Ovary (tissue), 9 donors: ENCODE measurements around the gene ASH1L. TPM values are rescaled to one million over a fixed set of nuclear protein-coding genes. Genes with fewer than 3 reads are reported as not detected.

ENCODE experiments used
- DNase-seq, 5 donors: peaks; one replicate each; pipeline ENCODE4 v3.0.0-alpha.2; 2019 to 2020
- H3K27ac ChIP-seq, 2 donors: fragments of 200-600 bp; one replicate each; pipeline versions ENCODE4 v1.5.1 to v1.8.0; 2019 to 2022
- H3K27me3 ChIP-seq: fragments of 200-600 bp; one replicate; pipeline ENCODE4 v1.8.0; 2022
- H3K36me3 ChIP-seq: fragments of 200-600 bp; sonication (generic); one replicate; pipeline ENCODE4 v1.5.1; 2019
- H3K4me1 ChIP-seq: one replicate; pipeline ENCODE4 v1.8.1; 2013; ENCODE audit warnings: mild to moderate bottlenecking, moderate library complexity; ENCODE audit not compliant: insufficient read depth
- H3K4me3 ChIP-seq: fragments of 200-600 bp; sonication (generic); one replicate; pipeline ENCODE4 v1.5.1; 2017
- H3K9me3 ChIP-seq, 2 donors: fragments of 200-600 bp in 1 of 2; sonication (generic) in 1 of 2; one replicate each; pipeline versions ENCODE4 v1.5.1 to v1.8.1; 2013 to 2019; ENCODE audit warnings: mild to moderate bottlenecking in 1 of 2, moderate library complexity in 1 of 2
- EP300 ChIP-seq: sonication (generic); formaldehyde crosslinking; IDR thresholded peaks from one replicate; pipeline ENCODE4 v1.6.1; 2017; ENCODE audit warnings: antibody characterized with exemption
- POLR2A ChIP-seq: fragments of 450-650 bp; IDR thresholded peaks from one replicate; pipeline ENCODE4 v1.6.1; 2017; ENCODE audit warnings: antibody characterized with exemption, mild to moderate bottlenecking, moderate library complexity
- WGBS, 3 donors: extraction: QIAGEN DNeasy Blood & Tissue Kit in 1 of 3; methylation state at CpG; one replicate each; pipeline versions ENCODE4 v1.1.5 to v1.1.7; 2013 to 2017; 5-methylcytosine and 5-hydroxymethylcytosine counted together
- intact Hi-C, 4 donors: fragments of 100-400 bp; cut with DNase I; formaldehyde crosslinking; loops; one replicate each; pipeline versions ENCODE4 v1.11.0 to v1.15.1; 2022 to 2023
- polyA plus RNA-seq, 2 donors: library from polyadenylated mRNA; stranded (reverse); fragments of 200-250 nt in 1 of 2; fragments of 350-450 nt in 1 of 2; fragmentation: Illumina TruSeq in 1 of 2; extraction: RNeasy Lipid Tissue Mini Kit (QIAGEN cat#74804) in 1 of 2; gene quantifications; one replicate each; pipeline ENCODE4 v1.2.3, GENCODE V29; 2013 to 2014
- total RNA-seq, 7 donors: library from RNA; depleted of rRNA in 2 of 7; stranded (reverse); fragments of >200 nt in 2 of 7; fragmentation: NEBNext Ultra II Directional in 3 of 7; extraction: Animal tissue kit (Norgen Biotek cat#: 25700) in 3 of 7; gene quantifications; one replicate each; pipeline versions ENCODE4 v1.1.0 to v1.2.4, GENCODE V29; 2016 to 2023
- TF ChIP-seq, protein P1 (sequence below), 3 donors: fragments of 450-650 bp in 2 of 3; fragments of 200-600 bp in 1 of 3; IDR thresholded peaks; one replicate each; pipeline versions ENCODE4 v1.5.1 to v1.8.0; 2016 to 2022; ENCODE audit warnings: antibody characterized with exemption in 3 of 3, mild to moderate bottlenecking in 1 of 3
- donor health status: DM: no; HTN: no; CAD: no; lungs with moderate emphysema.
- donor health status: DM: no; HTN: no; CAD: no.
- donor health status: Bipolar disorder and iron deficiency.
- donor health status: DM: yes; HTN: yes; CAD: no.
- donor health status: DM: no; HTN: no; CAD: no.
- donor health status: DM: yes; HTN: yes; CAD: no.

The ASH1L gene
- total and polyA plus RNA-seq, 9 donors, result 16.2 to 98.4 (median 63.8) TPM

- Histone ChIP-seq H3K4me1 (no peaks in the 10 kb centered on the region), H3K9me3 (no peaks in the 10 kb centered on the region), H3K36me3 (no peaks in the 10 kb centered on the region), H3K27me3 (no peaks in the 10 kb centered on the region), H3K27ac (no peak overlapping the region), H3K4me3 (no peak overlapping the region)
- TF ChIP-seq POLR2A, result no peak
- intact Hi-C loops, result no loop called here
- WGBS, 3 donors, result 95 to 97% (median 96%) methylated on average over 4 of the region's 4 CpGs
- DNase-seq, result no peak
These were observed 104.5 kb downstream of the ASH1L start for GRCh38 chr1:155458111-155458510.

DNA sequence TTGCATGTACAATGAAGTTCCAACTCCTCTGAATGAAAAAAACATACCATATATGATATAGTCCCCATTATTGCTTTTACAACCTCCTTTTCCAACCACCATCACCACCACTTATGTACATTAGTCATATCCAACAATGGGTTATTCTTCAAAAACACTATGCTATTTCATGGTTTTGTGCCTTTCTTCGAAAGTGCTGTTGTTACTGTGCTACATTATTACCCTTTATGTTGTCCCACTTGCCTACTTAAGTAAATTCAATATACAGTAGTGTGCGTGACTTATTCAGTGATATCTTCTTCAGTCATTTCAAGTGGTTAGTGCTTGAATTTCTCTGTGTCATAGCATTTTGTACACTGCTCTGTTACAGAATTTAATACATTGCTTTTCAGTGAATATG, 105.3 kb downstream of the ASH1L start:
- DNase-seq, result no peak
- no peaks in the 10 kb centered on the region for H3K36me3 ChIP-seq
- H3K4me1 ChIP-seq, result no peaks in the 10 kb centered on the region
- no peak overlapping the region for H3K27ac ChIP-seq
- TF ChIP-seq EP300, result no peak
- TF ChIP-seq, protein P1, sequence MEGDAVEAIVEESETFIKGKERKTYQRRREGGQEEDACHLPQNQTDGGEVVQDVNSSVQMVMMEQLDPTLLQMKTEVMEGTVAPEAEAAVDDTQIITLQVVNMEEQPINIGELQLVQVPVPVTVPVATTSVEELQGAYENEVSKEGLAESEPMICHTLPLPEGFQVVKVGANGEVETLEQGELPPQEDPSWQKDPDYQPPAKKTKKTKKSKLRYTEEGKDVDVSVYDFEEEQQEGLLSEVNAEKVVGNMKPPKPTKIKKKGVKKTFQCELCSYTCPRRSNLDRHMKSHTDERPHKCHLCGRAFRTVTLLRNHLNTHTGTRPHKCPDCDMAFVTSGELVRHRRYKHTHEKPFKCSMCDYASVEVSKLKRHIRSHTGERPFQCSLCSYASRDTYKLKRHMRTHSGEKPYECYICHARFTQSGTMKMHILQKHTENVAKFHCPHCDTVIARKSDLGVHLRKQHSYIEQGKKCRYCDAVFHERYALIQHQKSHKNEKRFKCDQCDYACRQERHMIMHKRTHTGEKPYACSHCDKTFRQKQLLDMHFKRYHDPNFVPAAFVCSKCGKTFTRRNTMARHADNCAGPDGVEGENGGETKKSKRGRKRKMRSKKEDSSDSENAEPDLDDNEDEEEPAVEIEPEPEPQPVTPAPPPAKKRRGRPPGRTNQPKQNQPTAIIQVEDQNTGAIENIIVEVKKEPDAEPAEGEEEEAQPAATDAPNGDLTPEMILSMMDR (IDR thresholded peaks at IDR 0.05), result no peak
- TF ChIP-seq POLR2A, result no peak
- no peaks in the 10 kb centered on the region for H3K9me3 ChIP-seq
- 95 to 100% (median 99%) methylated on average over 2 of the region's 2 CpGs for WGBS, 3 donors
- no peak overlapping the region for H3K4me3 ChIP-seq
- intact Hi-C loops, result no loop called here
- H3K27me3 ChIP-seq, result no peaks in the 10 kb centered on the region

GRCh38 chr1:155455588-155456195, 106.9 kb downstream of the ASH1L start:
- H3K27ac ChIP-seq, result no peak overlapping the region
- no peaks in the 10 kb centered on the region for H3K36me3 ChIP-seq
- H3K4me1 ChIP-seq, result no peaks in the 10 kb centered on the region
- 12 to 37% (median 16%) methylated on average over 1 of the region's 1 CpG for WGBS, 3 donors
- H3K27me3 ChIP-seq, result no peaks in the 10 kb centered on the region
- intact Hi-C loops, result no loop called here
- DNase-seq, result no peak
- no peak overlapping the region for H3K4me3 ChIP-seq
- no peaks in the 10 kb centered on the region for H3K9me3 ChIP-seq
- TF ChIP-seq, protein P1 (IDR thresholded peaks at IDR 0.05), result no peak
- TF ChIP-seq EP300 (no peak), POLR2A (no peak)

GRCh38 chr1:155454096-155454495, 108.5 kb downstream of the ASH1L start:
- Histone ChIP-seq H3K4me1 (no peaks in the 10 kb centered on the region), H3K4me3 (no peak overlapping the region), H3K27ac (no peak overlapping the region), H3K36me3 (no peaks in the 10 kb centered on the region), H3K9me3 (no peaks in the 10 kb centered on the region), H3K27me3 (no peaks in the 10 kb centered on the region)
- WGBS, 3 donors, result 83 to 96% (median 90%) methylated on average over 1 of the region's 1 CpG
- DNase-seq, result no peak
- intact Hi-C loops, result no loop called here
- TF ChIP-seq POLR2A, result no peak
- TF ChIP-seq, protein P1 (IDR thresholded peaks at IDR 0.05), result no peak
- TF ChIP-seq EP300, result no peak

DNA sequence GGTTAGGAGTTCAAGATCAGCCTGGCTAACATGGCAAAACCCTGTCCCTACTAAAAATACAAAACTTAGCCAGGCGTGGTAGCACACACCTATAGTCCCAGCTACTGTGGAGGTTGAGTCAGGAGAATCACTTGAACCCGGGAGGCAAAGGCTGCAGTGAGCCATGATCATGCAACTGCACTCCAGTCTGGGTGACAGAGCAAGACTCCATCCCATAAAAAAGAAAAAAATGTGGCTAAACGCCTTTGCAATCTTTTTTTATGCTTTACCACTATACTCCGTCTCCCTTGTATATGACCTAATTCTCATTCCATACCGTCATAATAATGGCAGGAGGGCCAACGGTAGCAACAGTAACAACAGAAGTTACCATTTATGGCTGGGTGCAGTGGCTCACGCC, 109.5 kb downstream of the ASH1L start:
- no peaks in the 10 kb centered on the region for H3K9me3 ChIP-seq
- H3K36me3 ChIP-seq, result no peaks in the 10 kb centered on the region
- H3K4me3 ChIP-seq, result no peak overlapping the region
- no peak for DNase-seq
- no peaks in the 10 kb centered on the region for H3K27me3 ChIP-seq
- H3K27ac ChIP-seq, result no peak overlapping the region
- no peak for TF ChIP-seq EP300
- TF ChIP-seq, protein P1 (IDR thresholded peaks at IDR 0.05), result no peak
- TF ChIP-seq POLR2A, result no peak
- 93 to 96% (median 93%) methylated on average over 7 of the region's 7 CpGs for WGBS, 3 donors
- intact Hi-C loops, result no loop called here
- no peaks in the 10 kb centered on the region for H3K4me1 ChIP-seq
